ENCODE measurements around the gene ITGA3.

The ITGA3 gene

DNA sequence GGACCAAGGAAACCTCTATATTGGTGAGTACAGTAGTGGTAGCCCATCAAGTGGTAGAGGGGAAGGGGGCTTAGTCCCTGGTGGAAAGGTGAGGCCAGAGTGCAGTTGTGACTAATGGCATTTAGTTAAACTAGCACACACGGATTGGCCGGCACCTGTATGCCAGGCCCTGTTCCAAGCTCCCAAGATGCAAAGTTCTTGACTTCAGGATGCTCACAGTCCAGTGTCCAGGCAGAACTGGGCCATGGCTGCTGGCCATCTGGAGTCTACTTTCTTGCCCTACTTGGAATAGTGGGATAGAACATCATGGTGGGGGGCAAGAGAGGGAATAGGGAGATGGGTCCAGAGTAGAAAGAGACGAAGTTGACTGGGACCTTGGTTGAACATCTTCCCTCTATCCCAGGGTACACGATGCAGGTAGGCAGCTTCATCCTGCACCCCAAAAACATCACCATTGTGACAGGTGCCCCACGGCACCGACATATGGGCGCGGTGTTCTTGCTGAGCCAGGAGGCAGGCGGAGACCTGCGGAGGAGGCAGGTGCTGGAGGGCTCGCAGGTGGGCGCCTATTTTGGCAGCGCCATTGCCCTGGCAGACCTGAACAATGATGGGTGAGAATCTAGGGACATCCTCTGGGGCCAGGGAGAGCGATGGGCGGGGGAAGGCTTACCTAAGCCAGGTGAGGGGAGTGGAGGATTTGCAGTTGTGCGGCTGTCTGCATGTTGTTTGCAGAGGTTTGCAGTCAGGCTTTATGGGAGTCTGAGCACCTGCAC is 15.2 kb downstream of the ITGA3 start:
- TF ChIP-seq, protein P1, sequence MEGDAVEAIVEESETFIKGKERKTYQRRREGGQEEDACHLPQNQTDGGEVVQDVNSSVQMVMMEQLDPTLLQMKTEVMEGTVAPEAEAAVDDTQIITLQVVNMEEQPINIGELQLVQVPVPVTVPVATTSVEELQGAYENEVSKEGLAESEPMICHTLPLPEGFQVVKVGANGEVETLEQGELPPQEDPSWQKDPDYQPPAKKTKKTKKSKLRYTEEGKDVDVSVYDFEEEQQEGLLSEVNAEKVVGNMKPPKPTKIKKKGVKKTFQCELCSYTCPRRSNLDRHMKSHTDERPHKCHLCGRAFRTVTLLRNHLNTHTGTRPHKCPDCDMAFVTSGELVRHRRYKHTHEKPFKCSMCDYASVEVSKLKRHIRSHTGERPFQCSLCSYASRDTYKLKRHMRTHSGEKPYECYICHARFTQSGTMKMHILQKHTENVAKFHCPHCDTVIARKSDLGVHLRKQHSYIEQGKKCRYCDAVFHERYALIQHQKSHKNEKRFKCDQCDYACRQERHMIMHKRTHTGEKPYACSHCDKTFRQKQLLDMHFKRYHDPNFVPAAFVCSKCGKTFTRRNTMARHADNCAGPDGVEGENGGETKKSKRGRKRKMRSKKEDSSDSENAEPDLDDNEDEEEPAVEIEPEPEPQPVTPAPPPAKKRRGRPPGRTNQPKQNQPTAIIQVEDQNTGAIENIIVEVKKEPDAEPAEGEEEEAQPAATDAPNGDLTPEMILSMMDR (IDR thresholded peaks at IDR 0.05; ENCODE audit: control insufficient read depth, extremely low read depth, insufficient read depth): no peak
- H3K4me3 ChIP-seq (ENCODE audit: low read depth, low read length): no peak overlapping the region
- no peak for DNase-seq (ENCODE audit: low read depth)

DNA sequence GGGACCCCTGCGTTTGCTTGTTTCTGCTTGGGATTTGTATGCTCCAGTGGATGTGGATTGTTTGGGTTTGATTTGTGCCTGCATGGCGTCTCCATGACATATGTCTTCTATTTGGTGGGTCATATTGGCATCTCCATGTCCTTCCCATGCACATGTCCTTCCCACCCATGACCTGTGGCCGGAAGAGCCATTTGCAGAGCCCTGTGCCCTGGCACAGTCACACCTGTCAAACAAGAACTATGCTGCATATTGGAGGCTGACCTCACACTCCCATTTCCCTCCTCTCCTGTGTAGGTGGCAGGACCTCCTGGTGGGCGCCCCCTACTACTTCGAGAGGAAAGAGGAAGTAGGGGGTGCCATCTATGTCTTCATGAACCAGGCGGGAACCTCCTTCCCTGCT is 15.8 kb downstream of the ITGA3 start:
- no peak overlapping the region for H3K4me3 ChIP-seq (ENCODE audit: low read depth, low read length)
- TF ChIP-seq, protein P1 (IDR thresholded peaks at IDR 0.05; ENCODE audit: control insufficient read depth, extremely low read depth, insufficient read depth): no peak
- no peak for DNase-seq (ENCODE audit: low read depth)

DNA sequence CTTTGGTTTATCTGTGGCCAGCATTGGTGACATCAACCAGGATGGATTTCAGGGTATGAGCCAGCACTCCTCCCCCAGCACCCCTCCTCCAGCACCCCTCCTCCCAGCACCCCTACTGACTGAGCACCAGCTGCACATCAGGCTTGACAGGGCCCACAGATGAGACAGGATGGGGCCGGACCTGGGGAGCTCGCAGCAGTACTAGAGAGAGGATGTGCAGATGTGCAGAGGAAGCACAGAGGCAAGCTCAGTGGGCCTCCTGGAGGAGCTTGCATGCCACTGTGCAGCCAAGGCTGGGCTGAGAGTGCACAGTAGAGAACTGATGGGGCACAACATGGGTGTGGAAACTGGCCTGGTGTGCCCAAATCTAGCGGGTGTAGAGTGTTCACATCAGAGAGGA is 16.2 kb downstream of the ITGA3 start:
- H3K4me3 ChIP-seq (ENCODE audit: low read depth, low read length): no peak overlapping the region
- TF ChIP-seq, protein P1 (IDR thresholded peaks at IDR 0.05; ENCODE audit: control insufficient read depth, extremely low read depth, insufficient read depth): no peak
- no peak for DNase-seq (ENCODE audit: low read depth)

DNA sequence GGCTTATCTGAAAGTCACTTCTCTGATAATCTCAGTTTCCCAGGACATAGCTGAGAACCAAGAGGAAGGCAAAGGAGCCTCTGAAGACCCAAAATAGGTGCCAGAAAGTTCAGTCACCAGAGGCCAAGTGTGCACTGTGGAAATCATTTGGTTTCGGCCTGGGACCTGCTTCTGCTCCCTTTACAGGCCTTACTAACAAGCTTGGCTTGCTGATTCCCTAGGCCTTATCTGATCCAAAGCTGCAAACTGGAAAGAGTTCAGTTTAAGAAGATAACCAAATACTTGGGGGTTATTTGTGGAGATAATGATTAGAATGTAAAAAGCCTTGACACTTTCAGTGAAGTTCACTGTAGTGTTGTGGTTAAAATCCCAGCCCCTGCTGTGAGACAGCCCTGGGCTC is 17.0 kb downstream of the ITGA3 start:
- no peak for DNase-seq (ENCODE audit: low read depth)
- TF ChIP-seq, protein P1 (IDR thresholded peaks at IDR 0.05; ENCODE audit: control insufficient read depth, extremely low read depth, insufficient read depth): no peak
- H3K4me3 ChIP-seq (ENCODE audit: low read depth, low read length): no peak overlapping the region

DNA sequence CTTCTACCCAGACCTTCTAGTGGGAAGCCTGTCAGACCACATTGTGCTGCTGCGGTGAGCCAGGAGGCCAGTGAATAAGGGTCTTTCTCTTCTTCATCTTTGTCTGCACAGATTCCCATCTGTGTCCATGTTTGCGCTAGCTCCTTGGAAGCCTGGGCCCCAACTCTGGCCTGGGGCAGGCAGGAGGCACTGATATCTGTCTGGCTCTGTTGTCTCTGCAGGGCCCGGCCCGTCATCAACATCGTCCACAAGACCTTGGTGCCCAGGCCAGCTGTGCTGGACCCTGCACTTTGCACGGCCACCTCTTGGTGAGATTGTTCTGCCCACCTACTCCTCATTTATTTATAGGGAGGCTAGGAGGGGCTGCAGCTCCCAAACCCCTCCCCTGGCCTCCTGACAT is 18.3 kb downstream of the ITGA3 start:
- TF ChIP-seq, protein P1 (IDR thresholded peaks at IDR 0.05; ENCODE audit: control insufficient read depth, extremely low read depth, insufficient read depth): no peak
- H3K4me3 ChIP-seq (ENCODE audit: low read depth, low read length): no peak overlapping the region
- no peak for DNase-seq (ENCODE audit: low read depth)

DNA sequence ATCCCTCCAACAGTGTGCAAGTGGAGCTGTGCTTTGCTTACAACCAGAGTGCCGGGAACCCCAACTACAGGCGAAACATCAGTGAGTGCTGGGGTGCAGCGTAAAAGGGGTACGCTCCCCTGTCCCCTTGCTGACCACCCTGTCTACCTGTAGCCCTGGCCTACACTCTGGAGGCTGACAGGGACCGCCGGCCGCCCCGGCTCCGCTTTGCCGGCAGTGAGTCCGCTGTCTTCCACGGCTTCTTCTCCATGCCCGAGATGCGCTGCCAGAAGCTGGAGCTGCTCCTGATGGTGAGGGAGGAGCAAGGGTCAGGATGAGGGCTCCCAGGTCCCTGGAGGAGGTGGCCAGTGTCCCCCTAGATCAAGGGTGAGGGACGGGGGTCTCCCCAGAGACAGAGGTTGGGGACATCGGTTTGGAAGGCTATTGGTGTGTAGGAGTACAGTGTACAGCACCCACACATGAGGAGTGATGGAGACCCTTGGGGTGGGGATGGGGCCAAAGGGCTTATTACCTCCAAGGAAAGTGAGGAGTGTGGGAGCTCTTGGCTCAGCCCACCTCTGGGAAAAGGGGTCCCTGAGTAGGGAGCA is 19.6 kb downstream of the ITGA3 start:
- DNase-seq (ENCODE audit: low read depth): no peak
- H3K4me3 ChIP-seq (ENCODE audit: low read depth, low read length): no peak overlapping the region
- TF ChIP-seq, protein P1 (IDR thresholded peaks at IDR 0.05; ENCODE audit: control insufficient read depth, extremely low read depth, insufficient read depth): no peak

DNA sequence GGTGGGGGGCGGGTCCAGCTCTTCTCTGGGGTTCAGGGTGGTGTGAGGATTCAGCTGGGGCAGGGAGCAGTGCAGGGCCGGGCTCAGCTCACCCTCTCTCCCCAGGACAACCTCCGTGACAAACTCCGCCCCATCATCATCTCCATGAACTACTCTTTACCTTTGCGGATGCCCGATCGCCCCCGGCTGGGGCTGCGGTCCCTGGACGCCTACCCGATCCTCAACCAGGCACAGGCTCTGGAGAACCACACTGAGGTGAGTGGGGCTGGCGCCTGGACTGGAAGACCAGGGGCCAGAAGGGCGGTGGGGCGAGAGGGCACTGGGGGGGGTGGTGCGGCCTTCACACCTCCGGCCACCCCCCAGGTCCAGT is 20.3 kb downstream of the ITGA3 start:
- TF ChIP-seq, protein P1 (IDR thresholded peaks at IDR 0.05; ENCODE audit: control insufficient read depth, extremely low read depth, insufficient read depth): no peak
- no peak overlapping the region for H3K4me3 ChIP-seq (ENCODE audit: low read depth, low read length)
- no peak for DNase-seq (ENCODE audit: low read depth)
